Lower lobe of right lung (tissue), 2 donors: Measurements from ENCODE around the gene TMEM244. TPM values are rescaled to one million over a fixed set of nuclear protein-coding genes. Genes with fewer than 3 reads are reported as not detected.

Experiments used
- ATAC-seq, 2 donors: fragments of 200-7000 bp; cut with Tn5 transposase; one replicate each; pipeline ENCODE4 v1.9.1; 2020 to 2022; ENCODE audit warnings: mild to moderate bottlenecking in 2 of 2, moderate library complexity in 2 of 2
- DNase-seq: peaks from one replicate; pipeline ENCODE4 v3.0.0-alpha.2; 2020
- H3K27ac ChIP-seq: fragments of 200-600 bp; one replicate; pipeline ENCODE4 v1.8.0; 2022
- H3K27me3 ChIP-seq: fragments of 200-600 bp; one replicate; pipeline ENCODE4 v1.8.0; 2022; ENCODE audit warnings: low read depth
- H3K36me3 ChIP-seq: fragments of 200-600 bp; one replicate; pipeline ENCODE4 v1.8.0; 2022; ENCODE audit warnings: mild to moderate bottlenecking
- H3K4me1 ChIP-seq: fragments of 200-600 bp; one replicate; pipeline ENCODE4 v1.8.0; 2022
- H3K4me3 ChIP-seq: fragments of 200-600 bp; one replicate; pipeline ENCODE4 v1.8.0; 2022; ENCODE audit warnings: mild to moderate bottlenecking
- H3K9me3 ChIP-seq: fragments of 200-600 bp; one replicate; pipeline ENCODE4 v1.8.0; 2022
- intact Hi-C: fragments of 100-400 bp; cut with DNase I; formaldehyde crosslinking; loops from one replicate; pipeline ENCODE4 v1.11.0; 2022
- total RNA-seq: library from RNA; stranded (reverse); fragmentation: NEBNext Ultra II Directional; extraction: Animal tissue kit (Norgen Biotek cat#: 25700); gene quantifications from one replicate; pipeline ENCODE4 v1.2.1, GENCODE V29; 2021
- TF ChIP-seq, protein P1 (sequence below): fragments of 200-600 bp; IDR thresholded peaks from one replicate; pipeline ENCODE4 v1.8.0; 2022; ENCODE audit warnings: antibody characterized with exemption, mild to moderate bottlenecking
- donor health status: DM: no; HTN: yes; CAD: no; lungs with severe emphysema.

Gene TMEM244
- total RNA-seq, 1 donor from 2014 or later = not detected

DNA sequence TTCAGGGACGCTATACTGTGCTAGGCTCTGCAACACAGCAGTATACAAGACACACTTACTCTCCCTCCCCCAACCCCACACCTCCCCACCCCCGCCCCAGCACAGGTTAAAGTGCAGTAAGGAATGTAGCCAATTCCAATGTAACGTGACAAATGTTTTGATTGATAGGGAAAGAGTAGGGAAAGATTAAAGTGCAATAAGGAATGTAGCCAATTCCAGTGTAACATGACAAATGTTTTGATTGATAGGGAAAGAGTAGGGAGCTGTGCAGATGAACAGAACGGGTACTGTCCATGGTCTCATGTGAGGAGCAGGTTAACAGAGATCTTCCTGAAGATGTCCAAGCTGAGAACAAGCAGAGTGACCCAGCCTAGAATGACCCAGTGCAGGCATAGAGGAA, 69.1 kb downstream of the TMEM244 start:
- Histone ChIP-seq H3K4me1 (no peaks in the 10 kb centered on the region), H3K27ac (no peak overlapping the region), H3K27me3 (no peaks in the 10 kb centered on the region), H3K4me3 (no peak overlapping the region), H3K9me3 (no peaks in the 10 kb centered on the region), H3K36me3 (no peaks in the 10 kb centered on the region)
- no peak for DNase-seq
- TF ChIP-seq, protein P1, sequence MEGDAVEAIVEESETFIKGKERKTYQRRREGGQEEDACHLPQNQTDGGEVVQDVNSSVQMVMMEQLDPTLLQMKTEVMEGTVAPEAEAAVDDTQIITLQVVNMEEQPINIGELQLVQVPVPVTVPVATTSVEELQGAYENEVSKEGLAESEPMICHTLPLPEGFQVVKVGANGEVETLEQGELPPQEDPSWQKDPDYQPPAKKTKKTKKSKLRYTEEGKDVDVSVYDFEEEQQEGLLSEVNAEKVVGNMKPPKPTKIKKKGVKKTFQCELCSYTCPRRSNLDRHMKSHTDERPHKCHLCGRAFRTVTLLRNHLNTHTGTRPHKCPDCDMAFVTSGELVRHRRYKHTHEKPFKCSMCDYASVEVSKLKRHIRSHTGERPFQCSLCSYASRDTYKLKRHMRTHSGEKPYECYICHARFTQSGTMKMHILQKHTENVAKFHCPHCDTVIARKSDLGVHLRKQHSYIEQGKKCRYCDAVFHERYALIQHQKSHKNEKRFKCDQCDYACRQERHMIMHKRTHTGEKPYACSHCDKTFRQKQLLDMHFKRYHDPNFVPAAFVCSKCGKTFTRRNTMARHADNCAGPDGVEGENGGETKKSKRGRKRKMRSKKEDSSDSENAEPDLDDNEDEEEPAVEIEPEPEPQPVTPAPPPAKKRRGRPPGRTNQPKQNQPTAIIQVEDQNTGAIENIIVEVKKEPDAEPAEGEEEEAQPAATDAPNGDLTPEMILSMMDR = no peak
- intact Hi-C loops = no loop called here
- no peak for ATAC-seq

GRCh38 chr6:129790785-129791184, 70.3 kb downstream of the TMEM244 start:
- intact Hi-C loops = no loop called here

GRCh38 chr6:129789974-129790373, 71.1 kb downstream of the TMEM244 start:
- H3K36me3 ChIP-seq = no peaks in the 10 kb centered on the region
- H3K9me3 ChIP-seq = no peaks in the 10 kb centered on the region
- H3K27me3 ChIP-seq = no peaks in the 10 kb centered on the region
- H3K27ac ChIP-seq = no peak overlapping the region
- DNase-seq = no peak
- H3K4me3 ChIP-seq = no peak overlapping the region
- H3K4me1 ChIP-seq = no peaks in the 10 kb centered on the region
- TF ChIP-seq, protein P1 = no peak
- intact Hi-C loops = no loop called here
- no peak for ATAC-seq

More at GRCh38 chr6:129790785-129791184, 70.3 kb downstream of the TMEM244 start:
- Histone ChIP-seq H3K36me3 (no peaks in the 10 kb centered on the region), H3K27ac (no peak overlapping the region), H3K27me3 (no peaks in the 10 kb centered on the region), H3K4me1 (no peaks in the 10 kb centered on the region), H3K4me3 (no peak overlapping the region), H3K9me3 (no peaks in the 10 kb centered on the region)
- TF ChIP-seq, protein P1 = no peak
- ATAC-seq = no peak
- no peak for DNase-seq

GRCh38 chr6:129787816-129788215, 73.3 kb downstream of the TMEM244 start:
- DNase-seq = no peak
- TF ChIP-seq, protein P1 = no peak
- H3K4me3 ChIP-seq = no peak overlapping the region
- H3K4me1 ChIP-seq = no peaks in the 10 kb centered on the region
- no peaks in the 10 kb centered on the region for H3K9me3 ChIP-seq
- ATAC-seq = no peak
- H3K36me3 ChIP-seq = no peaks in the 10 kb centered on the region
- no peak overlapping the region for H3K27ac ChIP-seq
- intact Hi-C loops = no loop called here
- no peaks in the 10 kb centered on the region for H3K27me3 ChIP-seq

- no peaks in the 10 kb centered on the region for H3K4me1 ChIP-seq
- no peak overlapping the region for H3K4me3 ChIP-seq
- H3K27me3 ChIP-seq = no peaks in the 10 kb centered on the region
- H3K9me3 ChIP-seq = no peaks in the 10 kb centered on the region
- no peak for ATAC-seq
- TF ChIP-seq, protein P1 = no peak
- H3K27ac ChIP-seq = no peak overlapping the region
- H3K36me3 ChIP-seq = no peaks in the 10 kb centered on the region
- intact Hi-C loops = no loop called here
- no peak for DNase-seq
Observed at GRCh38 chr6:129786548-129786947, 74.6 kb downstream of the TMEM244 start.

- H3K36me3 ChIP-seq = no peaks in the 10 kb centered on the region
- TF ChIP-seq, protein P1 = no peak
- DNase-seq (no peak), ATAC-seq (no peak)
- intact Hi-C loops = no loop called here
- H3K27ac ChIP-seq = no peak overlapping the region
- no peaks in the 10 kb centered on the region for H3K27me3 ChIP-seq
- H3K4me1 ChIP-seq = no peaks in the 10 kb centered on the region
- H3K9me3 ChIP-seq = no peaks in the 10 kb centered on the region
- no peak overlapping the region for H3K4me3 ChIP-seq
Observed at GRCh38 chr6:129785756-129786135, 75.4 kb downstream of the TMEM244 start.
